Neural progenitor cell (in vitro differentiated cells): ENCODE data around the gene P3H2.

Experiments used
- EZH2 ChIP-seq: fragments of 200-600 bp; sonication (generic); IDR thresholded peaks from 2 replicates; pipeline ENCODE4 v1.6.1; 2017; ENCODE audit warnings: antibody characterized with exemption, mild to moderate bottlenecking, moderate library complexity
- EZH2phosphoT487 ChIP-seq: fragments of 200-600 bp; sonication (generic); IDR thresholded peaks from 2 replicates; pipeline ENCODE4 v1.6.1; 2017; ENCODE audit warnings: antibody characterized with exemption
- TF ChIP-seq, protein P1 (sequence below): fragments of 200-600 bp; sonication (generic); IDR thresholded peaks from 2 replicates; pipeline ENCODE4 v1.5.1; 2017; ENCODE audit warnings: antibody characterized with exemption, mild to moderate bottlenecking

- TF ChIP-seq EZH2 (no peak), EZH2phosphoT487 (no peak)
- TF ChIP-seq, protein P1, sequence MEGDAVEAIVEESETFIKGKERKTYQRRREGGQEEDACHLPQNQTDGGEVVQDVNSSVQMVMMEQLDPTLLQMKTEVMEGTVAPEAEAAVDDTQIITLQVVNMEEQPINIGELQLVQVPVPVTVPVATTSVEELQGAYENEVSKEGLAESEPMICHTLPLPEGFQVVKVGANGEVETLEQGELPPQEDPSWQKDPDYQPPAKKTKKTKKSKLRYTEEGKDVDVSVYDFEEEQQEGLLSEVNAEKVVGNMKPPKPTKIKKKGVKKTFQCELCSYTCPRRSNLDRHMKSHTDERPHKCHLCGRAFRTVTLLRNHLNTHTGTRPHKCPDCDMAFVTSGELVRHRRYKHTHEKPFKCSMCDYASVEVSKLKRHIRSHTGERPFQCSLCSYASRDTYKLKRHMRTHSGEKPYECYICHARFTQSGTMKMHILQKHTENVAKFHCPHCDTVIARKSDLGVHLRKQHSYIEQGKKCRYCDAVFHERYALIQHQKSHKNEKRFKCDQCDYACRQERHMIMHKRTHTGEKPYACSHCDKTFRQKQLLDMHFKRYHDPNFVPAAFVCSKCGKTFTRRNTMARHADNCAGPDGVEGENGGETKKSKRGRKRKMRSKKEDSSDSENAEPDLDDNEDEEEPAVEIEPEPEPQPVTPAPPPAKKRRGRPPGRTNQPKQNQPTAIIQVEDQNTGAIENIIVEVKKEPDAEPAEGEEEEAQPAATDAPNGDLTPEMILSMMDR = no peak
Observed at GRCh38 chr3:190058521-190059241, 62.0 kb downstream of the P3H2 start.
